ENCODE results near the gene PPP1R36.
"Not testable (repeated sequence)": the region's sequence is repeated elsewhere in the genome, so short reads cannot be mapped to it uniquely, and the experiment has no call there.

PPP1R36 gene

GRCh38 chr14:64617872-64618408 is 68.2 kb downstream of the PPP1R36 start:
- DNase-seq = not testable (repeated sequence)

GRCh38 chr14:64620910-64621309 is 71.1 kb downstream of the PPP1R36 start:
- DNase-seq = no peak

GRCh38 chr14:64623554-64624165 is 73.9 kb downstream of the PPP1R36 start:
- no peak for DNase-seq

- DNase-seq = no peak
Observed at GRCh38 chr14:64625386-64626232, 75.8 kb downstream of the PPP1R36 start.

GRCh38 chr14:64628940-64629408 is 79.2 kb downstream of the PPP1R36 start:
- no peak for DNase-seq

GRCh38 chr14:64630778-64631177 is 81.0 kb downstream of the PPP1R36 start:
- DNase-seq = no peak

- not testable (repeated sequence) for DNase-seq
Observed at GRCh38 chr14:64631222-64631621, 81.5 kb downstream of the PPP1R36 start.

GRCh38 chr14:64632056-64632455 is 82.3 kb downstream of the PPP1R36 start:
- no peak for DNase-seq

GRCh38 chr14:64634558-64634957 is 84.8 kb downstream of the PPP1R36 start:
- DNase-seq = no peak

GRCh38 chr14:64636208-64636979 is 86.6 kb downstream of the PPP1R36 start:
- DNase-seq = peak; percentile 32 to 41

GRCh38 chr14:64636980-64637429 is 87.2 kb downstream of the PPP1R36 start:
- DNase-seq = no peak

GRCh38 chr14:64637735-64638473 is 88.1 kb downstream of the PPP1R36 start:
- no peak for DNase-seq

- DNase-seq = no peak
Observed at GRCh38 chr14:64638625-64639024, 88.9 kb downstream of the PPP1R36 start.
